PC-3 (cell line): ENCODE measurements around the gene ANKH. TPM values are rescaled to one million over a fixed set of nuclear protein-coding genes. Genes with fewer than 3 reads are reported as not detected.
A peak's percentile ranks its signal among the peaks of the same experiment; 100 is the strongest.
"Not testable (repeated sequence)": the region's sequence is repeated elsewhere in the genome, so short reads cannot be mapped to it uniquely, and the experiment has no call there.

Experiments
- ATAC-seq: fragments of 200-7000 bp; cut with Tn5 transposase; 2 replicates; pipeline ENCODE4 v1.9.1; 2020; ENCODE audit warnings: mild to moderate bottlenecking, moderate library complexity
- Bru-seq: library from RNA; stranded (reverse); fragments of 400-500 nt; gene quantifications from one replicate; lab custom pipeline; 2021; lab: Mats Ljungman, UMichigan
- BruChase-seq, 2 experiments: library from RNA; stranded (reverse); fragments of 400-500 nt; gene quantifications; one replicate each; lab custom pipeline; 2021; lab: Mats Ljungman, UMichigan
- BruUV-seq: library from RNA; stranded (reverse); fragments of 400-500 nt; replicated peaks from 2 replicates; lab custom pipeline; 2021; lab: Mats Ljungman, UMichigan
- CTCF ChIA-PET: fragments of 300-600 bp; sonication (Branson Sonifier 250); formaldehyde crosslinking; loops from one replicate; lab custom pipeline; 2022; ENCODE audit warnings: antibody characterized with exemption; lab: Charles Lee
- POLR2A ChIA-PET: fragments of 300-600 bp; sonication (Branson Sonifier 250); formaldehyde crosslinking; loops from one replicate; lab custom pipeline; 2022; ENCODE audit warnings: antibody characterized with exemption; ENCODE audit not compliant: unreplicated experiment; lab: Charles Lee
- DNase-seq: peaks from one replicate; pipeline ENCODE4 v3.0.0-alpha.2; 2015
- H2AFZ ChIP-seq: fragments of 300-600 bp; sonication (generic); 2 replicates; pipeline ENCODE4 v1.6.0; 2016; ENCODE audit warnings: antibody characterized with exemption, low read length
- H3F3A ChIP-seq: fragments of 300-600 bp; sonication (generic); one replicate; pipeline ENCODE4 v1.6.0; 2017; ENCODE audit warnings: antibody characterized with exemption, low read length, control low read depth, mild to moderate bottlenecking; ENCODE audit not compliant: unreplicated experiment
- H3K27ac ChIP-seq: fragments of 300-600 bp; sonication (generic); 2 replicates; pipeline ENCODE4 v1.5.1; 2016; ENCODE audit warnings: mild to moderate bottlenecking, low read length
- H3K27me3 ChIP-seq: fragments of 300-600 bp; sonication (generic); 2 replicates; pipeline ENCODE4 v1.6.1; 2016; ENCODE audit warnings: low read length, mixed read lengths
- H3K36me3 ChIP-seq: fragments of 300-600 bp; sonication (generic); 2 replicates; pipeline ENCODE4 v1.6.1; 2016; ENCODE audit warnings: low read depth, mixed run types, low read length, mixed read lengths
- H3K4me1 ChIP-seq: fragments of 300-600 bp; sonication (generic); 2 replicates; pipeline ENCODE4 v1.5.1; 2016; ENCODE audit warnings: low read length; ENCODE audit not compliant: insufficient read depth
- H3K4me2 ChIP-seq: fragments of 300-600 bp; sonication (generic); 2 replicates; pipeline ENCODE4 v1.6.0; 2016; ENCODE audit warnings: low read length
- H3K4me3 ChIP-seq: fragments of 300-600 bp; sonication (generic); 2 replicates; pipeline ENCODE4 v1.5.1; 2016; ENCODE audit warnings: mild to moderate bottlenecking, low read length, mixed read lengths
- H3K79me2 ChIP-seq: fragments of 300-600 bp; sonication (generic); 2 replicates; pipeline ENCODE4 v1.6.1; 2017; ENCODE audit warnings: low read length, mixed read lengths
- H3K9ac ChIP-seq: fragments of 300-600 bp; sonication (generic); 2 replicates; pipeline ENCODE4 v1.6.0; 2016; ENCODE audit warnings: mild to moderate bottlenecking, low read length
- H3K9me2 ChIP-seq: fragments of 300-600 bp; sonication (generic); replicated peaks from 2 replicates; pipeline ENCODE4 v1.6.1; 2016; ENCODE audit warnings: mixed run types, low read length, mixed read lengths
- H3K9me3 ChIP-seq: fragments of 300-600 bp; sonication (generic); 2 replicates; pipeline ENCODE4 v1.6.1; 2016; ENCODE audit warnings: low read length, mixed read lengths
- H4K20me1 ChIP-seq: fragments of 300-600 bp; sonication (generic); 2 replicates; pipeline ENCODE4 v1.6.1; 2016; ENCODE audit warnings: low read length, mixed read lengths
- CTCF ChIP-seq: fragments of 300-600 bp; sonication (generic); conservative IDR thresholded peaks from 2 replicates; pipeline ENCODE4 v1.5.1; 2017; ENCODE audit warnings: antibody characterized with exemption, low read depth, mild to moderate bottlenecking, low read length
- EZH2 ChIP-seq: fragments of 300-600 bp; sonication (generic); IDR thresholded peaks from one replicate; pipeline ENCODE4 v1.6.1; 2017; ENCODE audit warnings: antibody characterized with exemption, mild to moderate bottlenecking, low read length; ENCODE audit not compliant: unreplicated experiment
- EZH2phosphoT487 ChIP-seq: fragments of 300-600 bp; sonication (generic); IDR thresholded peaks from 2 replicates; pipeline ENCODE4 v1.6.1; 2018; ENCODE audit warnings: mild to moderate bottlenecking, antibody characterized with exemption, low read length, borderline replicate concordance
- intact Hi-C: fragments of 100-400 bp; cut with micrococcal nuclease; formaldehyde crosslinking; loops from 2 replicates; pipeline ENCODE4 v1.9.0; 2023
- long read RNA-seq: library from polyadenylated mRNA; unstranded; transcript quantifications from one replicate; pipeline ENCODE4 v2.0.0, GENCODE V29; 2021; ENCODE audit not compliant: unreplicated experiment
- total RNA-seq: library from RNA; depleted of rRNA; stranded (reverse); fragments of >200 nt; gene quantifications from 2 replicates; pipeline ENCODE4 v1.2.3, GENCODE V29; 2014; rRNA removed

ANKH gene
- total RNA-seq (10.9 and 11.6 TPM in 2 replicates), Bru-seq, nascent RNA (percentile 42 among the genes with signal in this experiment), BruChase-seq, experiment 1, labeled RNA remaining after a 6-hour chase (percentile 43 among the genes with signal in this experiment), BruChase-seq, experiment 2, labeled RNA remaining after a 2-hour chase (percentile 39 among the genes with signal in this experiment)
- long read RNA-seq, full-length matches to known transcripts, result 3 of 9 reads
- long read RNA-seq, partial matches to known transcripts, result 1 of 9 reads
- long read RNA-seq, other reads (novel, unspliced or antisense), result 5 of 9 reads

GRCh38 chr5:14871214-14872069, at the start of gene ANKH:
Gene ANKH (minus strand): TSS chr5:14871778. CDS start chr5:14871447, 331 bp downstream.
- DNase-seq (peak; percentile 83), ATAC-seq (peak; percentile 87)
- peak within 1 kb of the TSS; percentile 95 for H3K4me2 ChIP-seq
- H3K9me2 ChIP-seq, result no peaks in the 10 kb centered on the region
- H3K4me3 ChIP-seq, result peak within 1 kb of the TSS; percentile 78
- H3K36me3 ChIP-seq, result no peaks in the 10 kb centered on the region
- no peaks in the 10 kb centered on the region for H3F3A ChIP-seq
- H3K79me2 ChIP-seq, result peaks cover 8% of the 10 kb centered on the region; the same call in 1 of the 2 replicates
- peaks cover 40% of the 10 kb centered on the region for H3K27me3 ChIP-seq
- BruUV-seq, result no TSS peak
- ChIA-PET CTCF (interaction anchor here (0.6 kb wide), 1 partner anchor 105 kb away, joined by 3 read pairs; no protein-coding TSS in a partner anchor), POLR2A (no interaction called here)
- H3K9me3 ChIP-seq, result no peaks in the 10 kb centered on the region
- H4K20me1 ChIP-seq, result no peaks in the 10 kb centered on the region
- H3K9ac ChIP-seq, result peak within 1 kb of the TSS; percentile 56
- no peak within 1 kb of the TSS for H3K27ac ChIP-seq
- TF ChIP-seq EZH2, result no peak
- intact Hi-C loops, result loop anchor here (2.0 to 5.0 kb wide), 2 partner anchors 137 to 144 kb away; no protein-coding TSS in a partner anchor
- peak within 1 kb of the TSS; percentile 78 for H2AFZ ChIP-seq
- peaks cover 20% of the 10 kb centered on the region for H3K4me1 ChIP-seq

GRCh38 chr5:14920121-14920520, 48.5 kb upstream of the ANKH start:
- CTCF ChIA-PET, result no interaction called here
- no peaks in the 10 kb centered on the region for H3F3A ChIP-seq
- no peaks in the 10 kb centered on the region for H3K36me3 ChIP-seq
- no peaks in the 10 kb centered on the region for H3K9me2 ChIP-seq
- no peaks in the 10 kb centered on the region for H3K27me3 ChIP-seq
- H3K4me3 ChIP-seq, result no peak overlapping the region
- no peak for ATAC-seq
- peaks cover 15% of the 10 kb centered on the region for H3K4me1 ChIP-seq
- H3K4me2 ChIP-seq, result no peak overlapping the region
- no peaks in the 10 kb centered on the region for H3K79me2 ChIP-seq
- no peaks in the 10 kb centered on the region for H4K20me1 ChIP-seq
- H3K9ac ChIP-seq, result no peak overlapping the region
- H3K9me3 ChIP-seq, result no peaks in the 10 kb centered on the region
- TF ChIP-seq EZH2, result no peak
- no peak for TF ChIP-seq EZH2phosphoT487
- no peak for TF ChIP-seq CTCF
- intact Hi-C loops, result no loop called here
- peak; percentile 21 for DNase-seq
- no peak overlapping the region for H3K27ac ChIP-seq
- no TSS peak for BruUV-seq
- no peak overlapping the region for H2AFZ ChIP-seq
- POLR2A ChIA-PET, result no interaction called here

DNA sequence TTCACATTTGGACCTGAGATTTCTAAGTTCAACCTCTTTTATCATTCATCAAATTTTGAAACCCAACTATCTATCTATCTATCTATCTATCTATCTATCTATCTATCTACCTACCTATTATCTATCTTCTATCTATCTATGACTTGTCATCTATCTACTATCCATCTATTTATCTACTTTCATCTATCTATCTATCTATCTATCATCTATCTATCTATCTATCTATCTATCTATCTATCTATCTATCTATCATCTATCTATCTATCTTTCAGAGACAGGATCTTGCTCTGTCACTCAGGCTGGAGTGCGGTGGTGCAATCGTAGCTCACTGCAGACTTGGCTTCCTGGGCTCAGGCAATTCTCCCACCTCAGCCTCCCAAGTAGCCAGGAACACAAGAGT, 47.5 kb upstream of the ANKH start:
- ATAC-seq, DNase-seq, H3K4me2 ChIP-seq, H3K9me3 ChIP-seq, BruUV-seq, H3K27ac ChIP-seq, CTCF ChIA-PET, H4K20me1 ChIP-seq, H3K36me3 ChIP-seq, H3K9ac ChIP-seq, H3K27me3 ChIP-seq, H2AFZ ChIP-seq, H3K9me2 ChIP-seq, H3K4me3 ChIP-seq, H3K79me2 ChIP-seq, intact Hi-C loops, H3F3A ChIP-seq, POLR2A ChIA-PET: not testable (repeated sequence)
- peaks cover 21% of the 10 kb centered on the region for H3K4me1 ChIP-seq
